ENCODE results near the gene USF2.

USF2 gene

DNA sequence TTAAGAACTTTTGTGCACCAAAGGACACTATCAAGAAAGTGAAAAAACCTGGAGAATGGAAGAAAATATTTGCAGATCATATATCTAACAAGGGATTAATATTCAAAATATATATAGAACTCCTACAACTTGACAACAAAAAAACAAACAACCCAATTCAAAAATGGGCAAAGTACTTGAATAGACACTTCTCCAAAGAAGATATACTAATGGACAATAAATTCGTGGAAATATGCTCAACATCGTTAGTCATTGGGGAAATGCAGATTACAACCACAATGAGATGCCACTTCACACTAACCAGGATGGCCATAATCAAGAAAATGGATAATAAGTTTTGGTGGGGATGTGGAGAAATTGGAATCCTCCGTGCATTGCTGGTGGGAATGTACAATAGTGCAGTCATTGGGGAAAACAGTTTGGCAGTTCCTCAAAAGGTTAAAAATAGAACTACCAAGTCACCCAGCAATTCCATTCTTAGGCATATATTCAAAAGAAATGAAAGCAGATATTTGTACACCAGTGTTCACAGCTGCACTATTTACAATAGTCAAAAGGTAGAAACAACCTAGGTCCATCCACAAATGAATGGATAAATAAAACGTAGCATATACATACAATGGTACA lies 22.2 kb upstream of the USF2 start:
- no peak for DNase-seq (ENCODE audit: low read depth)

DNA sequence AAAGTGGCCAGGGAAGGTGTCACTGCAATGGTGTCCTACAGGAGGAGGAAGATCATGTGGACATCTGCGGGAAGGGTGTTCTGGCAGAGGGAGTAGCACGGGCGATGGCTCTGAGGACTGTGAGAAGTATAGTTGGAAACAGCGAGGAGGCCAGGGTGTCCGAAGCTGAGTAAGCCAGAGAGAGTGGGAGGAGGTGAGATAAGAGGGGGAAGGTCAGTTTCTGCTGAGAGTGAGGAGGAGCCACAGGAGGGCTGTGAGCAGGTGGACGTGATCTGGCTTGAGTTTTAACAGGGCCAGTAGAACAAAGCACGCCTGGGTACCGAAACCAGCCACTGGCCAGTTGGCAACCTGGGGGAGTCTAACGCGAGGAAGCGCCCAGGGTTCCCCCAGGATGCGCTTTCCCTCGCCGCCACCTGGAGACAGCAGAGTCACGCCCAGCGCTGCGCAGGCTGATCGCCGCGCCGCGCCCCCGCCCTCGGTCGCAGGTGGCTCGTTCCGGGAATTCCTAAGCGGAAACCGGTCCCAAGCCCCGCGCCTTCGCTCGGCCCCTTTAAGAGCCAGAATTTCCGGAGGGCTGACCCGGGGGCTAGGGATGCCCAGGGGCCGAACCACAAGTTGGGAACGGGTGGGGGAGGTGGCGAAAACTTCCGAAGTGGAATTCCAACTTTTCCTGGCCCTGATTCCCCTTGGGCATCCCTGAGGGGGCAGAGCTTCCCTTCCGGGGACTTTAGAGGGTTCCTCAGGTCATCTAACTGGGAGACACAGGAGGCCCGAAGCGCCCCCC lies 21.0 kb upstream of the USF2 start:
- peak; percentile 35 for DNase-seq (ENCODE audit: low read depth)

DNA sequence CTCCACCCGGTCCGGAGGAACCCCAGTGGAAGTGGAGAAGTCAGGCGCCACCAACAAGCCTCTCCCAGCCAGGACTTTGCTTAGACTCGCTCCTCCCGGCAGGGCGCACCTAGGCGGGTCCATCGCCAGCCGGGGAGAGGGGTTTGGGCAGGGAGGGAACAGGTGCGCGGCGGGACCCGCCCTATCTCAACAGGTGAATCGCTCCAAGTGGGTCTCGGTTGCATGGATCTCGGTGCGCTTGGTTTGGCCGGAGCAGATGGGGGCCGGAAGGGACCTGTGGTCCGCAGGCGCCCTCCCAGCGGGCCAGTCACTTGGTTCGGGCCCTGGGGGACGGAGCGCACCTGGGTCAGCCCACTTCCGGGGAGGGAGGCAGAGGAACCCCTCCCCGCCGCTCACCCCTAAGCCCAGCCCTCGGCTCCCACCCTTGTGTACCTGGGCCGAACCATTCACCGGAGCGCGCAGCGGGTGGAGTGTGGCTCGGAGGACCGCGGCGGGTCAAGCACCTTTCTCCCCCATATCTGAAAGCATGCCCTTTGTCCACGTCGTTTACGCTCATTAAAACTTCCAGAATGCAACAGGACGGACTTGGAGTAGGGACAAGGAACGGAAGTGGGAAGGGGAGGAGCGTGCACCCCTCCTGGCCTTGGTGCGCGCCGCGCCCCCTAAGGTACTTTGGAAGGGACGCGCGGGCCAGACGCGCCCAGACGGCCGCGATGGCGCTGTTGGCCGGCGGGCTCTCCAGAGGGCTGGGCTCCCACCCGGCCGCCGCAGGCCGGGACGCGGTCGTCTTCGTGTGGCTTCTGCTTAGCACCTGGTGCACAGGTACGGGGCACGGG lies 20.2 kb upstream of the USF2 start, which contains the start of gene LSR:
Gene LSR (plus strand): TSS at position 693 of the 836 bp plus-strand sequence. CDS start 21 bp downstream, at position 714.
- peak; percentile 61 for DNase-seq (ENCODE audit: low read depth)

DNA sequence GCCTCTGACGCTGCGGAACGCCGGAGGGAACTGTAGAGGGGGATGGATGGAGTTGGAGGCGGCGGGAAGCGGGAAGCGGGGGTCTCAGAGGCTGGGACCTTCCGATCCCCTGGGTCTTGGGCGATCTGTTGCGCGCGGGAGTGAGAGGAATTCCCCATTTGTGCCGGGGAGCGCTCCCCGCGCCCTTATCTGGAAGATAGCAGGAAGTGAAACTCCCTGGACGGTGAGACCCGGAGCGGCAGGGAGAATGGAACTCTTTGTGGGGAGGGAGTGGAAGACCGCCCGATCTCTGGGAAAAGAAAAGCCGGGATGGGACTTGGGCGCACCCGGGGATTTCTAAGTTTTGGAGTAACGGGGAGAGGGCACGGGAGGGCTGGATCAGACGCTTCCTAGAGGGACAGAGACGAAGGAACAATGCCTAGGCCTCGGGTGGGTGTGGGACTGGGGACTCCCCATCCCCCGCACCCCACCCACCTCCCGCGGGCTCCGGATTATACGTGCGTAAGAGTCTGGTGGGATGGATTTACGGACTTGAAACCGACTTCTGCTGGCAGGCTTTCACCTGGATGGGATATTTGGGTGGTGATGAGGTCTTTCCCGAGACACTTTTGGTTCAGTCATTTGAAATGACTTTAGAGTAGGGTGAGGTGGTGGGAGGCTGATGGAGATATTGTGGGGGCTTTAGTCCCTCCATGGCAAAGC lies 19.5 kb upstream of the USF2 start:
- DNase-seq (ENCODE audit: low read depth): no peak

GRCh38 chr19:35249848-35250711 lies 18.7 kb upstream of the USF2 start:
- DNase-seq (ENCODE audit: low read depth): no peak

DNA sequence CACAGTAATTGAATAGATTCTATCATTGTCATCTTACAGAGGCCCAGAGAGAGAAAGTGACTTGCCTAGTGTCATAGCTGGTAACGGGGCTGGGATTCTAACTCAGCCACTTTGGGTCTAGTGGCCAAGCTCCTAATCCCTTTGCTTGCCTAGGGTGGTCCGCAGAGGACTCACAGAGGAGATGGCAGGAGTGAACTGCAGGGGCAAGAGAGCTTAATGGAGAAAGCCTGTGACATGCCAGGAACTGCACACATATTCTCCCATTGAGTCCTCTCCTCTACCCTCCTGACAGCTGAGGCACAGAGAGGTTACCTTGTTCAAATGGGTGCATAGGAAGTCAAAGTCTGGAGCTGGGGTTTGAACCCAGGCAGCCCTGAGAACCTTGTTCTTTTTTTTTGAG lies 17.3 kb upstream of the USF2 start:
- DNase-seq (ENCODE audit: low read depth): no peak

DNA sequence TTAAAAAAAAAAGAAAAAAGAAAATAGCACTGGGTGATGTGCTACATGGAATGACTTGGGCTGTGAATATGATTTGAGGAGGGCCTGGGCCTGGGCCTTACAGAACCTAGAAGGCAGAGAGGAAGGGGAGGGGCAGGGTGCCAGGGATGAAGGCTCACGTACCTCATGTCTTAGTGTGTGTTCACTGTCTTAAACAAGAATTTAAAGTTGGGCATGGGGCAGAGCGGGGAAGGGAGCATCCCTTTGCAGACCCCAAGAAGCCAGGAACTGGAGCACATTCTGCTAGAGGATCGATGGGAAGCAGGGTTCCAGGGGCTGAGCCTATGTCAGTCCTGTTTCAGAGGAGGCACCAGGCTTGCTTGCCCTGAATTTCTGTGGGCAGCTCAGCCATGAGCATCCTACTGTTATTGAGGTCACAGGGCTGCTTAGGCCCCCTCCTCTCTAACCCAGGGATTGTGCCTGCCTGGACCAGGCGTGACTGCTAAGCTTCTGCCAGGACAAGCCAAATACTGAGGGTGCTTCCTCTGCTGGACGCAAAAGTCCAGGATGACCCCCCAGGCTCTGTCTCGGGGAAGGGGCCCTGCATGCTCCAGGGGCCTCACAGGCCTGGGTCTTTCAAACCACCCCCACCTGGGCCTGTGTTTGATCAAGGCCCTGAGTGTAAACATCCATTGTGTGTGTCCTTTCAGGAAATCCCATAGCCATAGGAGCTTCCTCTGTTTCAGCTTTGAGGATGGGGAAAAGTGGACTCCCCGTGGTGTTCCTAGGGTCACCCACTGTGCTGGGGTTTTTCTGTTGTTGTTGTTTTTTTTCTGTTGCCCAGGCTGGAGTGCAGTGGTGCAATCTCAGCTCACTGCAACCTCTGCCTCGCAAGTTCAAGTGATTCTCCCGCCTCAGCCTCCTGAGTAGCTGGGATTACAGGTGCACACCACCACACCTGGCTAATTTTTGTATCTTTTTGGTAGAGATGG lies 15.2 kb upstream of the USF2 start:
- no peak for DNase-seq (ENCODE audit: low read depth)

GRCh38 chr19:35254341-35255297 lies 14.1 kb upstream of the USF2 start:
- DNase-seq (ENCODE audit: low read depth): no peak

DNA sequence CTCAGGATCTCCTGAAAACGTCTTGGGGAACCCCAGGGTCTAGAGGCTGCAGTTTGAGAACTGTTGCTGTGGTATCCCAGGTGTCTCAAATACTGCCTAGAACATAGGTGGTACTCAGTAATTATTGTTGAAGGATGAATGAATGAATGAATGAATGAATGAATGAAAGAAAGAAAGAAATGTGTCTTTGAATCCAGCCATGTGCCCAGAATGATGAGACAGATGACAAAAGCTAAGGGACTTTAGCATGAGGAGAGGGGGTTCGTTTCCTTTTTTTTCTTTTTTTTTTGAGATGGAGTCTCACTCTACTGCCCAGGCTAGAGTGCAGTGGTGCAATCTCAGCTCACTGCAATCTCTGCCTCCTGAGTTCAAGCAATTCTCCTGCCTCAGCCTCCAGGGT lies 12.2 kb upstream of the USF2 start:
- no peak for DNase-seq (ENCODE audit: low read depth)

- no peak for DNase-seq (ENCODE audit: low read depth)
Measured at GRCh38 chr19:35257113-35257461, 11.7 kb upstream of the USF2 start.

- no peak for DNase-seq (ENCODE audit: low read depth)
Measured at GRCh38 chr19:35260694-35261304, 8.0 kb upstream of the USF2 start.

DNA sequence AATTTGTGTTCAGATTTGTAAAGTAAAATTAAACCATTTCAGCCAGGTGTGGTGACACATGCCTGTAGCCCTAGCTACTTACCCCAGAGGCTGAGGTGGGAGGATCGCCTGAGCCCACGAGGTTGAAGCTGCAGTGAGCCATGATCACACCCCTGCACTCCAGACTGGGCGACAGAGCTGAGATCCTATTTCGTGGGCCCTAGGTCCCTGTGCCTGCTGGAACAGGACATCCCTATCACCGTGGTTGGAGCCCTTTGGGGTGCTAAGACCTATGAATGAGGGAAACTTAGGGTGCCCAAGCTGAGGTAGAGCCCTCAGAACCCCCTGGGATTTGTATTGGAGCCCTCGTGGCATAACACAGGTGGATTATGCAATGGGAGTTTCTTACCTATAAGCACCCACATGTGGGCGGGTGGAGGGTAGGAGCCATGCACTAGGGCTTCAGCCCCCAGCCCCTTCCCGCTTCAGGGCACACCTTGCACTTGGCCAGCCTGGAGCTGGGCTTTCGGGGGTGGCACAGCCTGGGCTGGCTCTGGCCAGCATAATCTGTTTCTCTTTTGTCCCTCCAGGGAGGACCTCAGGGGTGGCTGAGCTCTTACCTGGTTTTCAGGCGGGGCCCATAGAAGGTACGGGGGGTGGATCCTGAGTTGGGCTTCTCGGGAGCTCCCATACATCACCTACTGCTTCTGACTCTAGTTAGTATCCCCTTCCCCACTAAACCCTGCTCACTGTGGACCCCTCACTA lies 7.2 kb upstream of the USF2 start:
- DNase-seq (ENCODE audit: low read depth): no peak

- DNase-seq (ENCODE audit: low read depth): no peak
Measured at GRCh38 chr19:35262101-35262761, 6.5 kb upstream of the USF2 start.

GRCh38 chr19:35264268-35265125 lies 4.3 kb upstream of the USF2 start:
- DNase-seq (ENCODE audit: low read depth): no peak

- no peak for DNase-seq (ENCODE audit: low read depth)
Measured at GRCh38 chr19:35265126-35265899, 3.4 kb upstream of the USF2 start.

All from stimulated activated CD8-positive, alpha-beta memory T cell treated with anti-CD3 and anti-CD28 coated beads, Interleukin-12 subunit alpha, Interleukin-12 subunit beta, amount 100 ng/mL, for 4 hours (primary cell).